HFF-Myc (cell line): ENCODE measurements around the gene CNKSR3.

Experiments used
- DNase-seq: peaks from one replicate; pipeline ENCODE4 v3.0.0-alpha.2; 2011; ENCODE audit warnings: low read depth; ENCODE audit errors: extremely low read depth
- H3K4me3 ChIP-seq: replicated peaks from 2 replicates; pipeline ENCODE4 v1.5.1; 2011; ENCODE audit warnings: low read depth, mild to moderate bottlenecking, control low read depth, low read length
- TF ChIP-seq, protein P1 (sequence below): IDR thresholded peaks from 2 replicates; pipeline ENCODE4 v1.5.1; 2012; ENCODE audit warnings: mild to moderate bottlenecking, low read depth, low read length, control low read depth; ENCODE audit errors: missing control alignments

CNKSR3 gene

DNA sequence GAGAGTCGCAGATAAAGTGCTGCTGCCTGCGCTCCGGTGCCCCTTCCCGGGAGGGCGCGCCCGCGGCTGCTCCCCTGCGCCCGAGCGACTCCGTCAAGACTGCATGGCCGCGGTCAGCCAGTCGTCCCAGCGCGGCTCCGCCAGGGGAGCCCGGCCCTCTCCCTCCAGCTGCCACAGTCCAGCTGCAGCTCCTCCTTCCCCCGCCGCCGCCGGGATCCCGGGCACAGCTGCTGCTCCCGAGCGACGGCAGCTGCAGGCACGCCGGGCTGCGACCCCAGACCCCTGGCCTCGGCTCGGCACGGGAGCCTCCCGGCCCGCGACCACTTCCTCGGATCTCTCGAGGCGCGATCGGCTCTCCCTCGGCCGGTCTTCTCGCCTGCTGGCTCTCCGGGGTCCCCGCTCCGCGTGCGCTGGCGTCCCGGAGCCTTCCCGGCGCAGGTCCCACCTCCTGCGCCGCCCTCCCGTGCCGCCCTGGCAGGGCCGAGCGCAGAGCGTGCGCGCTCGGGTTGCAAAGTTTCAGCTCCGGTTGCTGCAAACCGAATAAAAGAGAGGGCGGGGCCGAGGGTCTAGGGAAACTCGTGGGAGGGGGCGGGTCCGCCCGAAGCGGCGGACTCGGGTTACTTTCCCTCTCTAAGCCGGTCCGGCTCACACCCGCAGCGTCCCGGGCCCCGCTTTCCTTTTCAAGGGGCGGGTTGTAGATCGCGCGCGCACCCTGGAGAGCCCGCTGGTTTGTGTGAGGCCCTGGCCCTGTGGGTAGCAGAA, at the start of gene CNKSR3:
Gene CNKSR3 (minus strand): TSS at position 542 of the 762 bp plus-strand sequence. CDS start 571 bp downstream, outside the sequence.
- H3K4me3 ChIP-seq, result peak within 1 kb of the TSS; percentile 89
- TF ChIP-seq, protein P1, sequence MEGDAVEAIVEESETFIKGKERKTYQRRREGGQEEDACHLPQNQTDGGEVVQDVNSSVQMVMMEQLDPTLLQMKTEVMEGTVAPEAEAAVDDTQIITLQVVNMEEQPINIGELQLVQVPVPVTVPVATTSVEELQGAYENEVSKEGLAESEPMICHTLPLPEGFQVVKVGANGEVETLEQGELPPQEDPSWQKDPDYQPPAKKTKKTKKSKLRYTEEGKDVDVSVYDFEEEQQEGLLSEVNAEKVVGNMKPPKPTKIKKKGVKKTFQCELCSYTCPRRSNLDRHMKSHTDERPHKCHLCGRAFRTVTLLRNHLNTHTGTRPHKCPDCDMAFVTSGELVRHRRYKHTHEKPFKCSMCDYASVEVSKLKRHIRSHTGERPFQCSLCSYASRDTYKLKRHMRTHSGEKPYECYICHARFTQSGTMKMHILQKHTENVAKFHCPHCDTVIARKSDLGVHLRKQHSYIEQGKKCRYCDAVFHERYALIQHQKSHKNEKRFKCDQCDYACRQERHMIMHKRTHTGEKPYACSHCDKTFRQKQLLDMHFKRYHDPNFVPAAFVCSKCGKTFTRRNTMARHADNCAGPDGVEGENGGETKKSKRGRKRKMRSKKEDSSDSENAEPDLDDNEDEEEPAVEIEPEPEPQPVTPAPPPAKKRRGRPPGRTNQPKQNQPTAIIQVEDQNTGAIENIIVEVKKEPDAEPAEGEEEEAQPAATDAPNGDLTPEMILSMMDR, result no peak
- DNase-seq, result peak; percentile 66

DNA sequence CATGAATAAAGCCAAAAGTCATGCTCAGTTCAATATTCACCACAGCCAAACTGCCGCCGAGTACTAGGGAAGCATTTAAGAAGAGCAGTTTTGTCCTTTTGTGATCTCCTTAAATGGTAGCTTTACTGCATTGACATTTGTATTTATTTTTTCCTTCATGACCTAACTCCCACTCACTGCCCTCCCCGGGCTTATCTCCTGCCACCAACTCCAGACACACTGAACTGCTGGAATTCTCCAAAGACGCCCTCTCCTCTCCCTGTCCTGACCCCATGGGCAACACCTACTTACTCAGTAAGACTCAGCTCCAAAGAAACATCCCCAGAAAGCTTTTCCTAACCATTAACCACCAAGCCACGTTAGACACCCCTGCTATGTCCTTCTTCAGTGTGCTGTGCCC, 48.5 kb upstream of the CNKSR3 start:
- TF ChIP-seq, protein P1, result no peak
- no peak for DNase-seq
- H3K4me3 ChIP-seq, result no peak overlapping the region

DNA sequence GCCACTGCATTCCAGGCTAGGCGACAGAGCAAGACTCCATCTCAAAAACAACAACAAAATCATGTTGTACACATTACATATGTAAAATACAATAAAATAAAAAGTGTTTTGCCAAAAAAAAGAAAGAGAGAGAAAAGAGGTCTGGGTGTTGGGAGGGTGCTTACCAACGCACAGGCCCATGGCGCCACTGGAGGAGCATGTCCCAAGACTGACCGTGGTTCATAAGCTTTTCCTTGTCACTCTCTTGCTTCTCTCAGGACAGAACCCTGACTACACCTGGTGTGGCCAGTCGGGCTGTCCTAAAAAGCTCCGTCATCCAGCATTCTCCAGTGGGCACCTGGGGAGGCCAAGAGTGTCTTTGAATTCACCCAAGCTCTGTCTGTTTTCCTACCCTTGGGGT, 48.0 kb upstream of the CNKSR3 start:
- DNase-seq, result no peak
- TF ChIP-seq, protein P1, result no peak
- no peak overlapping the region for H3K4me3 ChIP-seq

DNA sequence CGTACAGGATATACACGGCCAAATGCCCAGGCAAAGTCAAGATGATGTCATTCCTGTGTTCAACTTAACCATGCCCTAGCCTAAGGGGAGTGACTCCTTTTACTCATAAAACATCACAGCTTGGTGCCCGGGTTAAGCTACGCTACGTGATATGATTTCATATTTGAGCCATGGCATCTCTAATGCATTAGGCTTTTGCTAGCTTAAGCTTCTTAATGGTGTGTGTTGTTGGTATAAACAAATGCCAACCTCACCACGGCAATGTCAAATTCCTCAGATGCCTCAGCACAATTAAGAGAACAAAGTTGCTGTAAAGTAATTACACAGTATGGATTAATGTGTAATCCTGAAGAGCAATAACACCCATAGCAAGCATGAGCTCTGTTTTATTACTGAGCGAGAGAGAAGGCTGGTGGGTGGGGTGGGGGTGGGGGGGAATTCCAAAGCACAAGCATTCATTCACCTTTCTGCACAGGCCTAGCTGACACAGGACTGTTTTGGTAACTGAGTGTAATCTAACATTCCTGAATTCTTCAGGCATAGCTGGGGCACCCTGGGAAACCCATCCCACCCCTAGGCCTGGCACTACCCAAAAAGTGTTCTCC, 44.7 kb upstream of the CNKSR3 start:
- H3K4me3 ChIP-seq, result no peak overlapping the region
- no peak for DNase-seq
- TF ChIP-seq, protein P1, result no peak

DNA sequence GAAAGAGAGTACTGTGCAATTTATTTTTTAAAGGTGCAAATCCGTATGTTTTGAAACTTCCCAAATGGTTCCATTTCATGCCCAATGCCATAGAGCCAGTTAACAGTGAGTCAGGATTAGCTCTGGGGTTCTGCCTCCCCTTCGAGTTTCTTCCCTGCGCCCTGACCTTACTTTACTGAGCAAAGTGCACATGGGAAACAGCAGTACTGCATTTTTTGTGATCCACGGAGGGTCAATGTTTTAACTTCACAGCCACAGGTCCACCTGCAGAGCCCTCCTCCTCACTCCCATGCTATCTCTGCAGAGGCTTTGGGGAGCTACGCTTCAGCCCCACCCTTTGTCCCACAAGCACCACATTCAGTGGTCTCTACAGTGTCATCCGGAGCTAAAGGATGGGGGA, 44.0 kb upstream of the CNKSR3 start:
- DNase-seq, result no peak
- no peak overlapping the region for H3K4me3 ChIP-seq
- TF ChIP-seq, protein P1, result no peak

DNA sequence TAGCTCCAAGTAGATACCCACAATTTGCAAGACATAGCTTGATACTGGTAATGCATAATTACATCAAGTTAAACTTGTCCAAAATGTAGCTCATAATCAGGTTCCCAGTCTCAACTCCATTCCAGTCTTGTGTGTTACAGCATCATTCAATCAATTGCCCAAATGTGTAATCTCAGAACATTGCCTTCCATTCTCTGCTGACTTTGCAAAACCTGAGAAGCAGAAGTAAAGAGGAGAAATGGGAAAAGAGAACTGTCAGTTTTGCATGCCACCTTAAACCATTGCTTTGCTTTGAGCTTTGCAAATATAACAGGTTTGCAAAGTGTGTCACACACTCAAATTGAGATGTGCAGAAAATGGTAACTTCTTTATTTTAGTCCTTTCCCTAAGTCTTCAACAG, 40.3 kb upstream of the CNKSR3 start:
- TF ChIP-seq, protein P1, result no peak
- no peak overlapping the region for H3K4me3 ChIP-seq
- DNase-seq, result no peak
